HG02884 (cell line): ENCODE measurements around the gene LRRC46.
A peak's percentile ranks its signal among the peaks of the same experiment; 100 is the strongest.

ENCODE experiments used
- ATAC-seq: cut with Tn5 transposase; IDR thresholded peaks from one replicate; pipeline ENCODE4 v1.9.1; 2021; ENCODE audit warnings: mild to moderate bottlenecking, moderate library complexity; ENCODE audit not compliant: unreplicated experiment

The LRRC46 gene

GRCh38 chr17:47808830-47809480, 22.5 kb upstream of the LRRC46 start:
- ATAC-seq, result no peak

GRCh38 chr17:47810200-47810821, 21.2 kb upstream of the LRRC46 start:
- ATAC-seq, result no peak

- no peak for ATAC-seq
Observed at GRCh38 chr17:47810901-47811635, 20.4 kb upstream of the LRRC46 start.

GRCh38 chr17:47811709-47812108, 19.8 kb upstream of the LRRC46 start:
- ATAC-seq, result no peak

- no peak for ATAC-seq
Observed at GRCh38 chr17:47812146-47812920, 19.1 kb upstream of the LRRC46 start.

- ATAC-seq, result no peak
Observed at GRCh38 chr17:47813077-47813476, 18.4 kb upstream of the LRRC46 start.

GRCh38 chr17:47813512-47814031, 17.9 kb upstream of the LRRC46 start:
- ATAC-seq, result no peak

- no peak for ATAC-seq
Observed at GRCh38 chr17:47815106-47815918, 16.2 kb upstream of the LRRC46 start.

- no peak for ATAC-seq
Observed at GRCh38 chr17:47816111-47816735, 15.2 kb upstream of the LRRC46 start.

GRCh38 chr17:47816947-47817346, 14.5 kb upstream of the LRRC46 start:
- ATAC-seq, result no peak

GRCh38 chr17:47818002-47818695, 13.3 kb upstream of the LRRC46 start:
- ATAC-seq, result no peak

GRCh38 chr17:47819475-47819874, 12.0 kb upstream of the LRRC46 start:
- ATAC-seq, result no peak

GRCh38 chr17:47820033-47820789, 11.3 kb upstream of the LRRC46 start:
- no peak for ATAC-seq

- no peak for ATAC-seq
Observed at GRCh38 chr17:47821031-47821423, 10.4 kb upstream of the LRRC46 start.

- ATAC-seq, result peak; percentile 78
Observed at GRCh38 chr17:47821424-47822391, 9.8 kb upstream of the LRRC46 start, which contains the start of gene OSBPL7. OSBPL7 (minus strand) TSS chr17:47821794; CDS start chr17:47820278, 1,516 bp downstream.

- no peak for ATAC-seq
Observed at GRCh38 chr17:47822785-47823184, 8.7 kb upstream of the LRRC46 start.

- ATAC-seq, result no peak
Observed at GRCh38 chr17:47823519-47823918, 8.0 kb upstream of the LRRC46 start.
